ENCODE data around the gene IGF2. TPM values are rescaled to one million over a fixed set of nuclear protein-coding genes. Genes with fewer than 3 reads are reported as not detected.

Gene IGF2
- total and polyA plus RNA-seq, 2 donors, result 86.5 to 362 TPM

GRCh38 chr11:2123628-2123960 lies 15.6 kb downstream of the IGF2 start:
- Histone ChIP-seq H3K4me3 (ENCODE audit: low read depth, low read length) (no peak overlapping the region), H3K36me3 (ENCODE audit: insufficient read depth) (no peaks in the 10 kb centered on the region), H3K4me1 (ENCODE audit: insufficient read depth) (no peaks in the 10 kb centered on the region), H3K27ac (ENCODE audit: low read depth) (no peak overlapping the region)
- DNase-seq (ENCODE audit: extremely low spot score), result no peak
- WGBS, result 91% methylated on average over 7 of the region's 7 CpGs

- no peaks in the 10 kb centered on the region for H3K4me1 ChIP-seq (ENCODE audit: insufficient read depth)
- DNase-seq (ENCODE audit: extremely low spot score), result no peak
- 84% methylated on average over 13 of the region's 13 CpGs for WGBS
- no peak overlapping the region for H3K27ac ChIP-seq (ENCODE audit: low read depth)
- H3K36me3 ChIP-seq (ENCODE audit: insufficient read depth), result no peaks in the 10 kb centered on the region
- H3K4me3 ChIP-seq (ENCODE audit: low read depth, low read length), result no peak overlapping the region
Observed at GRCh38 chr11:2122907-2123627, 16.1 kb downstream of the IGF2 start.

GRCh38 chr11:2122222-2122906 lies 16.8 kb downstream of the IGF2 start:
- no peak for DNase-seq (ENCODE audit: extremely low spot score)
- Histone ChIP-seq H3K4me1 (ENCODE audit: insufficient read depth) (no peaks in the 10 kb centered on the region), H3K27ac (ENCODE audit: low read depth) (no peak overlapping the region), H3K36me3 (ENCODE audit: insufficient read depth) (no peaks in the 10 kb centered on the region), H3K4me3 (ENCODE audit: low read depth, low read length) (no peak overlapping the region)
- WGBS, result 37% methylated on average over 19 of the region's 19 CpGs

GRCh38 chr11:2121227-2122130 lies 17.7 kb downstream of the IGF2 start:
- Histone ChIP-seq H3K4me3 (ENCODE audit: low read depth, low read length) (no peak overlapping the region), H3K36me3 (ENCODE audit: insufficient read depth) (no peaks in the 10 kb centered on the region), H3K27ac (ENCODE audit: low read depth) (no peak overlapping the region), H3K4me1 (ENCODE audit: insufficient read depth) (no peaks in the 10 kb centered on the region)
- DNase-seq (ENCODE audit: extremely low spot score), result no peak
- WGBS, result 84% methylated on average over 21 of the region's 21 CpGs

- Histone ChIP-seq H3K4me1 (ENCODE audit: insufficient read depth) (no peaks in the 10 kb centered on the region), H3K27ac (ENCODE audit: low read depth) (no peak overlapping the region), H3K4me3 (ENCODE audit: low read depth, low read length) (no peak overlapping the region), H3K36me3 (ENCODE audit: insufficient read depth) (no peaks in the 10 kb centered on the region)
- no peak for DNase-seq (ENCODE audit: extremely low spot score)
- WGBS, result 63% methylated on average over 23 of the region's 23 CpGs
Observed at GRCh38 chr11:2120359-2121100, 18.7 kb downstream of the IGF2 start.

GRCh38 chr11:2118677-2119076 lies 20.5 kb downstream of the IGF2 start:
- no peaks in the 10 kb centered on the region for H3K4me1 ChIP-seq (ENCODE audit: insufficient read depth)
- no peak overlapping the region for H3K27ac ChIP-seq (ENCODE audit: low read depth)
- WGBS, result 81% methylated on average over 4 of the region's 4 CpGs
- DNase-seq (ENCODE audit: extremely low spot score), result no peak
- H3K4me3 ChIP-seq (ENCODE audit: low read depth, low read length), result no peak overlapping the region
- no peaks in the 10 kb centered on the region for H3K36me3 ChIP-seq (ENCODE audit: insufficient read depth)

GRCh38 chr11:2116680-2117079 lies 22.5 kb downstream of the IGF2 start:
- H3K4me3 ChIP-seq (ENCODE audit: low read depth, low read length), result no peak overlapping the region
- no peak for DNase-seq (ENCODE audit: extremely low spot score)
- no peaks in the 10 kb centered on the region for H3K36me3 ChIP-seq (ENCODE audit: insufficient read depth)
- 88% methylated on average over 1 of the region's 1 CpG for WGBS
- no peak overlapping the region for H3K27ac ChIP-seq (ENCODE audit: low read depth)
- no peaks in the 10 kb centered on the region for H3K4me1 ChIP-seq (ENCODE audit: insufficient read depth)

GRCh38 chr11:2115308-2115707 lies 23.9 kb downstream of the IGF2 start:
- Histone ChIP-seq H3K27ac (ENCODE audit: low read depth) (no peak overlapping the region), H3K4me1 (ENCODE audit: insufficient read depth) (no peaks in the 10 kb centered on the region), H3K4me3 (ENCODE audit: low read depth, low read length) (no peak overlapping the region), H3K36me3 (ENCODE audit: insufficient read depth) (no peaks in the 10 kb centered on the region)
- 96% methylated on average over 12 of the region's 12 CpGs for WGBS
- no peak for DNase-seq (ENCODE audit: extremely low spot score)

GRCh38 chr11:2114430-2115241 lies 24.6 kb downstream of the IGF2 start:
- DNase-seq (ENCODE audit: extremely low spot score), result no peak
- 83% methylated on average over 32 of the region's 32 CpGs for WGBS
- Histone ChIP-seq H3K36me3 (ENCODE audit: insufficient read depth) (no peaks in the 10 kb centered on the region), H3K4me3 (ENCODE audit: low read depth, low read length) (no peak overlapping the region), H3K27ac (ENCODE audit: low read depth) (no peak overlapping the region), H3K4me1 (ENCODE audit: insufficient read depth) (no peaks in the 10 kb centered on the region)

GRCh38 chr11:2113776-2114175 lies 25.4 kb downstream of the IGF2 start:
- Histone ChIP-seq H3K27ac (ENCODE audit: low read depth) (no peak overlapping the region), H3K4me1 (ENCODE audit: insufficient read depth) (no peaks in the 10 kb centered on the region), H3K36me3 (ENCODE audit: insufficient read depth) (no peaks in the 10 kb centered on the region), H3K4me3 (ENCODE audit: low read depth, low read length) (no peak overlapping the region)
- WGBS, result 86% methylated on average over 11 of the region's 11 CpGs
- DNase-seq (ENCODE audit: extremely low spot score), result no peak

- Histone ChIP-seq H3K4me3 (ENCODE audit: low read depth, low read length) (no peak overlapping the region), H3K27ac (ENCODE audit: low read depth) (no peak overlapping the region), H3K4me1 (ENCODE audit: insufficient read depth) (no peaks in the 10 kb centered on the region), H3K36me3 (ENCODE audit: insufficient read depth) (no peaks in the 10 kb centered on the region)
- 90% methylated on average over 12 of the region's 12 CpGs for WGBS
- no peak for DNase-seq (ENCODE audit: extremely low spot score)
Observed at GRCh38 chr11:2110521-2110920, 28.7 kb downstream of the IGF2 start.

- Histone ChIP-seq H3K4me3 (ENCODE audit: low read depth, low read length) (no peak overlapping the region), H3K4me1 (ENCODE audit: insufficient read depth) (no peaks in the 10 kb centered on the region), H3K36me3 (ENCODE audit: insufficient read depth) (no peaks in the 10 kb centered on the region), H3K27ac (ENCODE audit: low read depth) (no peak overlapping the region)
- 32% methylated on average over 14 of the region's 14 CpGs for WGBS
- DNase-seq (ENCODE audit: extremely low spot score), result no peak
Observed at GRCh38 chr11:2109541-2110019, 29.6 kb downstream of the IGF2 start.
